Middle frontal gyrus (tissue), 1 donor: ENCODE data around the gene CD52.
"Not testable (repeated sequence)": the region's sequence is repeated elsewhere in the genome, so short reads cannot be mapped to it uniquely, and the experiment has no call there.

ENCODE experiments used
- DNase-seq: peaks from one replicate; pipeline ENCODE4 v3.0.0-alpha.2; 2015; ENCODE audit warnings: low spot score; ENCODE audit errors: extremely low spot score

The CD52 gene

DNA sequence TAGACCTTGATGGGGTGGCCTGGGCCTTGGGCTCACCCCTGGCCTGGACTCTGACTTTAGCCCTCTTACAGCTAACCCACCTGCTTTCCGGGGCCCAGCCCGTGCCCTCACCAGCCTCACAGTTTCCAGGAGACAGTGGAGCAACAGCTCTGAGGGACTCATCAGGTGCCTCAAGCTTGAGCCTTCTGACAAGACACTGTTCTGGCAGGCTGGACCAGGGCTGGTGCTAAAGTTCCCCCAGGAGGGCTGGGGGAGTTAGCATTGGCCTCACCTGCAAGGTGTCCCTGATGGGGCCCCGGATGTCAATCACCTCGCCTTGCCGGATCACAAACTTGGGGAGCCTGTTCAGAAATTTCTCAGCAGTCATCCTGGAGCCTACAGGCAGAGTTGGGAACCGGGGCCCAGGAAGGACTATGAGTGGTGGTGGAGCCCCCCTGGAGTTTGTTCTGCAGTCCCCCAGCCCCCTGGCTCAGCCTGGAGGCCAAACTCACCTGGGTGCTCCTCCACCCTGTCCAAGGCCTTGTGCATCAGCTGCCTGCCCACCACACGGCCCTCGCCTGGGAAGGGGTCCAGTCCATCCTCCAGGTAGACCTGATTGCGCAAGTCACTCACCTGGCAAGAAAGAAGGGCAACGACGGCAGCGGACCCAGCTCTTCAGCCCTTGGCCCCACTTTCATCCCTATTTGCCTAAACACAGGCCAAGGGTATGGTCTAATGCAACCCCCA lies 33.7 kb upstream of the CD52 start:
- DNase-seq, result no peak

DNA sequence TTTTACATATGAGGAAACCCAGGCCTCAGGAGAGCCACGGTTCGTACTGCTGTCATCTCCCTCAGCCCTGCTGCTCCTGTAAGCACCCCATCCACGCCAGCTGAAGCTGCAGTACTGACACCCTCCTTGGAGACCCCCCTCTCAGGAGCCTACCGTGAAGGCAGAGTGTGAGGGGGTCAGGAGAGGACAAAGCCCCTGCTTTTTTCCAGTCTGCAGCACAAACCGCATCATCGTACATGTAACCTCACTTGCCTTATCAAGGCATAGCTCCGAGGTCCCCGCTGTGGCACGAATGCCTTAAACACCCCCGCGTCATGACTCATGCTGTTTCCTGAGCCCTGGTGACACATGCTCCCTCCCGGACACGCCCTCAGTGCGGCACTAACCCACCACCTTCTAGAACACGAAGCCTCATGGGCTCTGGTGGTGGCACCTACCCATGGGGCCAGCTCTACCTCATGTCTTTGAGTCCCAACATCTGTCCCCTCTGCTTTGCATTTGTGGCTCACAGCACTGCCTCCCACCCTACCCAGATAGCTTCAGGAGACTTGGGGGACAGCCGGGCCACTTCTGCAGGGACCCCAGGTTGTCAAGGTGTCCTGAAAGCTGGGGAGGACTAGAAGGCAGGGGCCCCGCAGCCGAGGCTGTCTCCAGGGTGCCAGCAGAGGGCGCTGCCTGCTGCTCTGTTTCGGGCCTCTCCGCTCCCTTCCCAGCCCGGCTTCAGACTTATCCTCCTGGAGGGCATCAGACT lies 33.0 kb upstream of the CD52 start:
- no peak for DNase-seq

DNA sequence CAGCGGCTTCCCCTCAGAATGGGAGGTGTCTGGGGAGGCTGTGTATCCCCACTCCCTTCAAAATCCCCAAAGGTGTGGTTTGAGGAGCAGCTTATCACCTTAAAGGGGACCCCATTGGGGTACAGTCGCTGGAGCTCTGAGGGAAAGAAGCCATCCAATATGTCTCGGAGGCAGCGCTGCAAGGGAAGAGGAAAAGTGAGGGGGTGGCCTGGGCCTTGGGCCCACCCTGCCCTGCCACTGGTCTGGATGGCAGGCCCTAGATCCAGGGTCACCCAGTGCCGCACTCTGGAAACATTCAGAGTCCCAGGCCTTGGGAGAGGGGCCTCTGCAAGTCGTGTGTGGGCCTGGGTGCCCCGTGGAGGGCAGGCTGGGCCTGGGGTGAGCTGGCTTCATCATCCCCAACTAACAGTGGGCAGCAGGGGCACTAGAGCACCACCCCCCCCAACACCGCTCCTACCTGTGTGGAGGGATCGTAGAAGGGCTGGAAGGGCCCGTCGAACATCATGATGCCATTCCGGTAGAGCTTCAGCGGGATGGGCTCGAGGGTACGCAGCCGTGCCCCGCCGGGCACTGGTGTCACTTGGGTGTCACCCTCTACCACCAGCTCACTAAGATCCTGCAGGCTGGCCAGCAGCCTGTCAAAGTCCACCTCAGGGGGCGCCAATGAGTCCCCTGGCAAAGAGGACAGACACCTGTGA lies 32.2 kb upstream of the CD52 start:
- no peak for DNase-seq

DNA sequence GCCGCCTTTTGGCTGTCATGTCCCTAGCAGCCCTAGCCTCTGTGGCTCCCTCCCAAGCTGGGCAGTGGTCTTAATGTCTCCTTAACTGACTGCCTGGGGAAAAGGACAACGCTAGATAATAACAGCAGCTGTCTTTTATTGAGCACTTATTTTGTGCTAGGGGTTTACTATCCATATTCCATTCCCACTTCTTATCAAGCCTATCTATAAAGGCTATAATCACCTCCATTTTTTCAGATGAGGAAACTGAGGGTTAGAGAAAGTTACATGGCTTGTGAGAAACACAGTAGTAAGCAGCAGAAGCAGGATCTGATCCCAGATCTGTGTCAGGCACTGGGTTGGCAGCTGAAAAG lies 31.7 kb upstream of the CD52 start:
- no peak for DNase-seq

DNA sequence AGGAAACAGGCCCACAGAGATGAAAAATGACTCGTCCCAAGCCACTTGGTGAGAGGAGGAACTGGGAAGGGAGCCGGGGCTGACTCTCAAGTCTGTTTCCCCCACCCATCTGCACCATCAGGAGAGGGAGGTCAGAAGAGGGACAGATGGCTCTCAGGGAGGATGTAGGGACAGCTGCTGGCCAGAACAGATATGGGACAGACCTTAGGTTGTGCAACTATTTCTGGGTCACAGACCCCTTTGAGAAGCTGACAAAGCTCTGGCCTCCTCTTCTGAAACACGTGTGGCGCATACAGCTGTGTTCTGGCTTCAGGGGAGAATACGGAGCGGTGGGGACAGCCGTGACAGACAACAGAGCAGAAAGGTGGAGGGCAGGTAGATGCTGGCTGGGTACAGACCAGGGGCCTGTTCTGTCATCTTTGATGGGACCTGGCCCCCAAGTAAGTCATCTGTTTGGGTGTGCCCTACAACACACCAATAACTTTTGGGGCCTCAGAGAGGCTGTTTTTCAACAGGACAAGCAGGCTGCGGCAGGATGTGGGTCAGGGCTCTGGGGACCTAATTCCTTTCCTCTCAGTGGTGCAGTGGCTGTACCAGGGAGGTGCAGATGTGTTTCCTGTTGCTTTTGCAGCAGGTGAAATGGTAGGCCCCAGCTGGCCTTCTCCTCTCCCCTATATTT lies 30.6 kb upstream of the CD52 start:
- DNase-seq, result no peak

DNA sequence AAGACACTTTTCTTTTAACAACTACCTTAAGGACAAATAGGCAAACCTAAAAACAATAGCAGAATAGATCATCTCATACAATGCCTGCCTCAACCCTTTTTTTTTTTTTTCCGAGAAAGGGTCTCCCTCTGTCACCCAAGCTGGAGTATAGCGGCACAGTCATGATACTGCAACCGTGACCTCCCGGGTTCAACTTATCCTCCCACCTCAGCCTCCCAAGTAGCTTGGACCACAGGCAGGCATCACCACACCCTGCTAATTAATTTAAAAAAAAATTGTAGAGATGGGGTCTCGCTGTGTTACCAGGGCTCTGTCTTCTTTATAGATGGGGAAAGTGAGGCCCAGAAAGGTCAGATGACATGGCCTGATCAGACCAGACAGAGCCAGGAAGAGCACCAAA lies 29.9 kb upstream of the CD52 start:
- DNase-seq, result no peak

DNA sequence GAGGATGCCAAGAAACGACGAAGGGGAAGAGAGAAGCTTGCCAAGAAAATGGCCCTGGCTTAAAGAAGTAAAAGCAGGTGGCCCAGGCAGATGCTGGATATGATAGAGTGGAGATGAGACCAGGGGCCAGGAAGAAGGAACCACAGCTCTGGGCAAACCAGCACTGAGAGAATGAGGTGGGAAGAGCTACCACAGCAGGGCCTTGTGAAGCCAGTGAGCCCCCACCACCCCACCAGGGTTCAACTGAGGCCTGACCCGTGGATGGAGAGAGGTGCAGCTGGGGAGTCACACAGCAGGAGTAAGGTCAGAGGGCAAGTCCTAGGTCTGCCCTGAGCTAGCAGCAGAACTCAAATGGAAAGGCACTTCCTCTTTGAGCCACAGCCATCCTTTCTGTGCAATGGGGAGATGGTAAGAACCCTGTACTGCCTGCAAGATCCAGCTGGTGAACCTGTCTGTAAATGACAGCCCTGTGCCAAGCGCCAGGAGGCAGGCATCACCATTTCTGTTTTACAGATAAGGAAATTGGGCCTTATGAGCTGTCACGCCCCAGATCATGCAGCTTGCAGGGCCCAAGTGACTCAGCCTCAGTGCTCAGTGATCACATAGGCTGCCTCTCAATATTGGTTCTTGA lies 29.3 kb upstream of the CD52 start:
- DNase-seq, result no peak

DNA sequence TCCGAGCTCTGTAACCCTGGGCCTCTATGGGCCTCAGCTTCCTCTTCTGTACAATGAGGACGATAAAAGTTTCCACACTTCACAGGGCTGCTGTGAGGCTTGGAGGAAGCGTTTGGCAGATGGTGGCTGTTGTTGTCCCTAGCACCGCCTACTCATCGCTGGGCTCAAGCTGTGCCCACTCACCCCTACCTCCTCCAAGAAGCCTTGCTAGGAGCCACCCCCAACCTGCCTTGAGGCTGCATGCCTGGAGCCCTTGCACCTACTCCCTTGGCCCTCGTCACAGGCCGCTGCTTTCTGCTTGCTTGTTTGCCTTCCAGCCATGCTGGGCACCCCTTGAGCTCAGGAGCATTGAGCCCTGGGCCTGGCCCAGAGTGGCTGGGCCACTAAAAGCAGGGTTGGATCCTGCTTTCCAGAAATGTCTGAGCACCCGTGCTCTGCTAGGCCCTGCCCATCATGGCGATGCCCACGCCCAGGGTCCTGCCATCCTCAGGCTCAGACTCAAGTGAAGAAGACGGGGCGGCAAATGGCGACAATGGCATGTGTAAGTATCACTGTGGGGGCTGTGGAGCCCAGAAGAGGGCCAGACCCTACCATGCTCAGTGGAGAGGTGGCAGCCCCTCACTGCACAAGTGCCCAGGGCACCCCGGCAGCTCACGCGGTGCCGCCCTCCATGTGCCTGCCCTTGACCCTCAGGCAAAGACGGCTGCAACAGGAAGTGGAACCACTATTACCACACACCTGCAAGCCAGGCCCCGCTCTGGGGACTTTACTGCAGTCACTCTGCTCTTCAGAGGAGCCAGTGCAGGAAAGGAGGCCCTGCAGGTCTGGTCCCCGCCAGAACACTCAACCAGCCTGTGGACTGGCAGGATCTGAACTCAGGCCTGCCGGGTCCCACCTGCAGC lies 28.3 kb upstream of the CD52 start:
- DNase-seq, result peak; percentile 58

DNA sequence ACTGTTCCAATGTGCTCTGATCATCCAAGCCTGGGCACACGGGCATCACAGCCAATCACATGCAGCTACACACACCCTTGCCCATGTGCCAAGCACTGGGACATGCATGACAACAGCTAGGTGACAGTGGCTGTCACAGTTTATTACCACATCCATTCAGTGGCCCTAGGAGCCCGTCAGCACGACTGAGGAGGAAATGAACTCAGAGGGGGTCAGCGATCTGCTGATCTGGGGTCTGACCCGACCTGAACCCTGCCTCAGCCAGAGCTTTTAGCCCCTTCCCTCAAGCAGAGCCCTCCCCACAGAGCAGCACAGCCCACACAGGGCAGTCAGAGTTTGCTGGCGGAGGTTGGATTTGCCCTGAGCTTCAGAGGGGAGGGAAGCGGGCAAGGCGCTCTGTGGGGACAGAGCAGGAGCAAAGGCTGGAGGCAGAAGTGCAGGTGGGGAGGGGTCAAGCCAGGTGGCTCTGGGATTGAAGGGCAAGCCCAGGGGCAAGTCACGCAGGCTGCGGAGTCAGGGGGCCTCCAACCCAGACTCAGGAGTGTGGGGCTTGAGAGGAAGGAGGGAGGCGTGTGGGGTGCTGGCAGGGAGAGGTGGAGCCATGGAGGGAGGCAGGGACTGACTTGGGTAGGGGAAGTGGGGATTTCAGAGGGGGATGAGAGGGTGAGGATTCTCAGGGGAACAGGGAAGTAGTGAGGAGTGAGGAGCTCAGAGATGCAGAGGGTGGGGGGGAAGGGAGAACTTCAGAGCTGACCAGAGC lies 27.5 kb upstream of the CD52 start:
- no peak for DNase-seq

DNA sequence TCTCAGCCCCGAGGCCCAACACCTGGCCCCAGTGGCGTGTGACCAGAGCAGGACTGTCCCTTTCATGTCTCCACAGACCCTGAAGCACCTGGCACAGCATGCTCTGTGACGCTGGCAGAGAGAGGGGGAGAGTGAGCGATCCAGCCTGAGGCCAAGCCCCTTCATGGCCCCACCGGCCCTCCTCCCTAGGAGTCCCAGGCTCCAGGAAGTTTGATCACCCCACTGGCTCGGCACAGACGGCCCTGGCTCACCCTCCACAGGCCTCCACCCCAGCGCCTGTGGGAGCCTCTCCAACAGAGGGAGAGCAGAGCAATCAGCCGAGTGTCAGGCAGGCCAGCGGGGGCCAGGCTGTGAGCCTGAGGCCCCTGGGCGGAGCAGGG lies 26.9 kb upstream of the CD52 start:
- DNase-seq, result no peak

DNA sequence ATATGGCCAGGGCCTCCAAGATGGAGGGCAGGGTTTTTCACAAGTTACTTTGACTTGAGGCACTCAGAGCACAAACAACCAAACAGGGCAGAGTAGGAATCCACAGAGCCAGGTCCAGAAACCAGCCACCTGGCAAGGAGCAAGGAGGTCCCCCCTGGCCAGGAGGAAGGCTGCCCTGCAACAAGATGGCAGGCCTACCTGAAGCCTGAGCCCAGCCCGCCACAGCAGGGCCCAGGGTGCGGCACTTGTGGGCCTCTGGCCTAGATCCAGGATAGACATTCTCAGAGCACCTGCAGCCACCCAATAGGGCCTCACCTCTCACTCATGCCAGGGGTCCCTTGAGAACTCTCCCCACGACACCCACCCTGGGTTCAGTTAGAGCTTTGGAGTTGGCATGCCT lies 26.3 kb upstream of the CD52 start:
- DNase-seq, result no peak

DNA sequence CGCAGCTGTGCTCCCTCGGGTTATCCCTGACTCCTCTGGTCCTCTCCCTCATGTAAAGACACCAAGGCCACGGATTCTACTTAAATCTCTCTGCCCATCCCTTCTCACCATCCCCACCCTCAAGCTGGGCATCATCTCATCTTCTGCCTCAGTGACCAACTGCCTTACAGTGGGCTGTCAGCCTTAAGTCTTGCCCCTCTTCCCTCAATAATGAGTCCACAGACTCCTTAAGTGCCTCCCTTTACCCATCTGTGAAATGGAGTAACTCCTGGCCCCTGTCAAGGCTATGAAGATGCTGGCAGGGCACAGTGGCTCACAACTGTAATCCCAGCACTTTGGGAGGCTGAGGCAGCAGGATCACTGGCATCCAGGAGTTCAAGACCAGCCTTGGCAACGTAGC lies 25.8 kb upstream of the CD52 start:
- DNase-seq, result no peak

DNA sequence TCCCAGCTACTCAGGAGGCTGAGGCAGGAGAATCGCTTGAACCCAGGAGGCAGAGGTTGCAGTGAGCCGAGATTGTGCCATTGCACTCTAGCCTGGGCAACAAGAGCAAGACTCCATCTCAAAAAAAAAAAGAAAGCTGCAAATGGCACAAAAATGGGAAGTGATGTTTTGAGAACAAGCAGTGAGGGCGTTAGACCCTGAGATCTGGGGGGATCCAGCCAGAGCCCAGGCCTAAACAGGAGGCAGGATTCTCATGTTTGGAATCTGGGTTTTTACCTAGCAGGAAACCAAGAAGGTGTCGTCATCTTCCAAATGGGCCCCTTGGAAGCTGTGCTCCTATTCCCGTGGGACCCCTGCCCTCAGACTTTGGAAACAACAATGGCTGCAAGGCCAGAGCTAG lies 25.0 kb upstream of the CD52 start:
- not testable (repeated sequence) for DNase-seq

DNA sequence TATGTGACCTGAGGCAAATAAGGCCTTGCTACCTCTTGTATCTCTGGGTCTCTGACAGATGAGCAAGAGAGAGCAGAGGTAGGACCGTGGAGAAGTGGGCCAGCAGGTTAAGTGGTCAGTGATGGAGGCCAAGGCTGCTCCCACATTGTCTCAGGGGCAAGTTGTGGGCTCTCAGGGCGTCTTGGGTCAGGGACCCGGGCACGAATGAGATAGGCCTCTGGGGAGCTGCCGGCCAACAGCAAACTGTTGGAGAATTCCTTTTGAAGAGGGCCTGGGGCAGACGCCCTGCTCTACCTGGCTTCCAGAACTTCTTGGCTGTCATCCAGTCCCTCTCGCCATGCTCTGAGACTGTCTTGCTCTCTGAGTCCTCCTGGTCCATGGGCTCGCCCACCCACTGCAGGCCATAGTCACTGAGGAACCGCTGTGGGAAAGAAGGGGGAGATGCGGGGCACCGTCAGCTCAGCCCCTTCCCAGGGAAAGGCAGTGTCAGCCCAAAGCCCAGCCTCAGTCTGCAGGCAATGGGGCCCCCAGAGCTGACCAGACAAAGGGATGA lies 23.8 kb upstream of the CD52 start:
- no peak for DNase-seq

DNA sequence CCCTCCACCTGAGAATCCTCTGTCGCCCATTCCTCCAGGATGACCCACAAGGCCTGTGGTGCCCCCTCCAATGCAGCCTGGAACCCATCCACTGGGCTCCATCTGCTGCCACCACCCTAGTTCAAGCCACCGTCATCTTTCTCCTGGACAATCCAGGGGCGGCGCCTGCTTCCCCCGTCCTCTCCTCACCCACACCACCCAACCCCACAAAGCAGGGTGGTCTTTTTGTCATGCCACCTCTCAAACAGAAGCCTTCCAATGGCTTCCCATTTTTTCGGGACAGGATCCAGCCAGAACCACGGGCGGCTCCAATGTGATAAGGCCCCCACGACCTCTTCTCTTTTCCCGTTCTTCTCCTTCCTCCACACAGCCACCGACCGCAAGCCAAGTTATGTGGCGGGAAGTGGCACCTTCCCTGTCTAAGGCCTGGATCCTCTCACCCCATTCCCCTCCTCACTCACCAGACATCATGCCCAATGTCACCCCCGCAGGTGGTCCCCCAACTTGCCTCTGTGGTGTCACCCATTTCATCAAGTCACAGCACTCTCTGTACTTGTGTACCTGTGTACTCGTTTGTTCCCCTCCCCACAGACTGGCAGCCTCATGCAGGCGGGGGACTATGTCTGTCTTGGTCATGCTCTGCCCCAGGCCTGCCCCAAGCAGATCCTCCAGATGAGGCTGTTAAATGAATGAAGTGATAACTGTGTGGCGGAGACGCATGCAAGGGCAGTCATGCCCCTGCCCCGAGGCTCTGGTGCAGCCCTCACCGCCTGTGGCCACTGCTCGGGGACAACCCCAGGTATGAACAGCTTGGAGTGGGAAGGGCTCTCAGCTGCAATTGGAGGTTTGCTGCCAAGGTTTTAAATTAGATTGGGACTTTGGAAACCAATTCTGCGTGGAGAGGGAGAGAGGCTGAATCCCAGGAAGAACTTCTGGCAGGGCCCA lies 22.3 kb upstream of the CD52 start:
- DNase-seq, result no peak

DNA sequence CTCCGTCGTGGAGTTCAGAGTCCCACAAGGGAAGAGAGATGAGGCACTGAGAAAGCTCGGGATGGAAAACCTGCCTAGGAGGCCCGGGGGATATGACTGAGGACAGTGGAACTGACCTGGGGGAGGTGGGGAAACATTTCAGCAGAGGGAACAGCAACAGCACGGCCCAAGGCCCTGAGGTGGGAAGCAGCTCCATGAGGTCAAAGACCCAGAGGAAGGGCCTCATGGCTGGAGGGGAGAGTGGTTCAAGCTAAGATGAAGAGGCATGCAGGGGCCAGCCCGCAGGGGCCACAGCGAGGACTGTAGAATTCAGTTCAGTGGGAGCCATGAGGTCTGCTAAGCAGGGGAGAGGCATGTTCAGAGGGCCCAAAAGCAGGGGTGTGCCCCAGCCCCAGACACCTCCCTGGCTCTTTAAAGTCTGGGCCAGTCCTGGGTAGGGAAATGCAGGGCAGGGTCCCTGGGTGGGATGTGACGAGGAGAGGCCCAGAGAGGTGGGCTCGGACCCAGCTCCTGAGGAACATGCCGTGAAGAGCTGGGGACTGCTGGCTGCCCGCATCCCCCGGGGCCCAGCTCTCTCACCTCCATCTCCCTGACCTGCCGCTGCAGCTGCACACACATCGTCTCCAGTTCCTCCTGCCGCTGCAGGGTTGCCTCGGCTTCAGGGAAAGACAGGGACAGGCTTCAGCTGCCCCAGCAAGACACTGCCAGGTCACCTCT lies 21.3 kb upstream of the CD52 start:
- no peak for DNase-seq

DNA sequence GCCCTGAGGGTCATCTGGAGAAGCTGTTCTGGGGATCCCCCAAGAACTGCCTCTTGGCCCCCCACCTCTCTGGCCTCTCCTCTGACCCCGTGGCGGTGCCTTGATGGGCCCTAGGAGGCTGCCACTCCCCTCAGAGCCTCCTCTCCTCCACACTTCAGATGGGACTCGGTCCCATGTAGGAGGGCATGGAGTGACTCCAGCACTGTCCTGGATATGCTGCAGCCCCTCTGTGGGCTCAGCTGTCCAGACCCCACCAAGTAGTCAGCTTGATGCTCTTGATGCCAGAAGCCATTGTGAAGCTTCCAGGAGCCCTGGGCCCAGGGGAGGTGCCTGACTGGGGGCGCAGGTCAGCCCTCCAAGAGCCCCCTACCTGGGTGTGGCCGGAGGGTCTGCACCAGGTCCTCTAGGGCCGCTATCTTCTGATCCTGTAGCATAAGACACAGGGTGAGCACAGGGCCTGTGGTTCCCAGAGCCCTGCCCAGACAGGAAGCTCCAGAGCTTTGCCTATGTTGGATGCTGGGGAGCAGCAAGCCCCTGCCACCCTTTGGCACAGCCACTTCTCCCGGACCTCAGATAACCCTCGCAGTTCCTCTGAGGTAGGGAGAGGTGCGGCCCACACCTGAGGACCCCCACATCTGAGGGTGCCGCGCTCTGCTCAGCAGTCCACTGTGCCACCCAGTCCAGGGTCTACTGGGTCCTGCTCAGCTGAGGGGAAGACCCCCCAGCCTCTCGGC lies 20.5 kb upstream of the CD52 start:
- DNase-seq, result no peak
